Activated CD4-positive, alpha-beta memory T cell treated with anti-CD3 and anti-CD28 coated beads, Interleukin-2, amount 10 ng/mL, durations not matched to agents 7 days and 5 days (primary cell): ENCODE data around the gene GMCL2. TPM values are rescaled to one million over a fixed set of nuclear protein-coding genes. Genes with fewer than 3 reads are reported as not detected.

Experiments
- CTCF ChIA-PET: fragments of 350-600 bp; sonication (Branson Sonifier 250); formaldehyde crosslinking; loops from one replicate; lab custom pipeline; 2021; ENCODE audit warnings: antibody characterized with exemption, inconsistent platforms; lab: Charles Lee
- POLR2A ChIA-PET: fragments of 350-600 bp; sonication (Branson Sonifier 250); formaldehyde crosslinking; loops from one replicate; lab custom pipeline; 2021; ENCODE audit warnings: antibody characterized with exemption; lab: Charles Lee
- DNase-seq: peaks from one replicate; pipeline ENCODE4 v3.0.0-alpha.2; 2020
- H3K27ac Mint-ChIP-seq: one replicate; pipeline ENCODE4 v1.8.0; 2021; ENCODE audit warnings: mild to moderate bottlenecking, mixed read lengths
- H3K27me3 Mint-ChIP-seq: one replicate; pipeline ENCODE4 v1.8.0; 2021; ENCODE audit warnings: mixed read lengths
- H3K36me3 Mint-ChIP-seq: one replicate; pipeline ENCODE4 v1.8.0; 2021; ENCODE audit warnings: low read depth, mixed read lengths
- H3K4me1 Mint-ChIP-seq: one replicate; pipeline ENCODE4 v1.8.0; 2021; ENCODE audit warnings: mixed read lengths
- H3K4me3 Mint-ChIP-seq: one replicate; pipeline ENCODE4 v1.8.0; 2021; ENCODE audit warnings: mild to moderate bottlenecking, mixed read lengths
- H3K9me3 Mint-ChIP-seq: one replicate; pipeline ENCODE4 v1.8.0; 2021; ENCODE audit warnings: mixed read lengths
- total RNA-seq, 2 experiments: library from RNA; stranded (reverse); gene quantifications; one replicate each; pipeline ENCODE4 v1.2.3, GENCODE V29; 2021

GMCL2 gene
- total RNA-seq, 2 experiments from 2014 or later, result not detected

DNA sequence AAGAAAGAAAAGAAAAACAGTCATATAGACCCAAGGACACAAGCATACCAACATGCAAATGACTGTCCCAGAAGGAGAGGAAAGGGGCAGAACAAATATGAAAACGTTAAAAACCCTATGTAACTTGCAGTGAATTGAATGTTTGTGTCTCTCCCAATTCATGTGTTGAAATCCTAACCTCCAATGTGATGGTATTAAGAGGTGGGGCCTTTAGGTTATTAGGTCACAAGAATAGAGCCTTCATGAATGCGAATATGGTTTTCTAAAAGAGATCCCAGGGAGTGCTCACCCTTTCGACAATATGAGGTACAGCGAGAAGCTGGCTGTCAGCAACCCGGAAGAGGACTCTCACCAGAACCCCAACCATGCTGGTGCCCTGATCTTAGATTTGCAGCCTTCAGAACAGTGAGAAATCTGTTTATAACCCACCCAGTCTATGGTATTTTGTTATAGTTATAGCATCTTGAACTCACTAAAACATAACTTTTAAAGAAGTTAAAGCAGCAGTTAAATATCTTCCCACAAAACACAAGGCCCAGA, 31.1 kb upstream of the GMCL2 start:
- H3K4me1 Mint-ChIP-seq, result peaks cover 23% of the 10 kb centered on the region
- H3K4me3 Mint-ChIP-seq, result no peak overlapping the region
- H3K27ac Mint-ChIP-seq, result no peak overlapping the region
- peaks cover 70% of the 10 kb centered on the region for H3K36me3 Mint-ChIP-seq
- POLR2A ChIA-PET, result no interaction called here
- no peaks in the 10 kb centered on the region for H3K27me3 Mint-ChIP-seq
- CTCF ChIA-PET, result interaction anchor here (0.6 kb wide), 1 partner anchor 195 kb away, joined by 3 read pairs; no protein-coding TSS in a partner anchor
- no peak for DNase-seq
- no peaks in the 10 kb centered on the region for H3K9me3 Mint-ChIP-seq

DNA sequence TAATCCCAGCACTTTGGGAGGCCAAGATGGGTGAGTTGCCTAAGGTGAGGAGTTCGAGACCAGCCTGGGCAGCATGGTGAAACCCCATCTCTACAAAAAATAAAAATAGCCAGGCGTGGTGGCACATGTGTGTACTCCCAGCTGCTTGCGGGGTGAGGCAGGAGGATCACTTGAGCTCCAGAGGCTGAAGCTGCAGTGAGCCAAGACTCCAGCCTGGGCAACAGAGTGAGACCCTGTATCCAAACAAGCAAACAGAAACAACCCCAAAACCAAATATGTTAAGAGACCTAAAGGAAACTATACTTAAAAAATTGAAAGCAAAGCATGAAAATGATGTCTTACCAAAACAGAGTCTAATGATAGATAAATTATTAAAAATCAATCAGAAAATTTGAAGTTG, 29.6 kb upstream of the GMCL2 start:
- Mint-ChIP-seq H3K27me3 (no peaks in the 10 kb centered on the region), H3K9me3 (no peaks in the 10 kb centered on the region), H3K27ac (no peak overlapping the region), H3K36me3 (peaks cover 76% of the 10 kb centered on the region), H3K4me1 (peaks cover 16% of the 10 kb centered on the region), H3K4me3 (no peak overlapping the region)
- POLR2A ChIA-PET, result interaction anchor here (0.6 to 12.2 kb wide), 4 partner anchors 11 to 67 kb away, joined by 3 to 120 read pairs (median 45); partner anchors contain the start of genes HNRNPAB and PHYKPL
- DNase-seq, result no peak
- CTCF ChIA-PET, result no interaction called here

DNA sequence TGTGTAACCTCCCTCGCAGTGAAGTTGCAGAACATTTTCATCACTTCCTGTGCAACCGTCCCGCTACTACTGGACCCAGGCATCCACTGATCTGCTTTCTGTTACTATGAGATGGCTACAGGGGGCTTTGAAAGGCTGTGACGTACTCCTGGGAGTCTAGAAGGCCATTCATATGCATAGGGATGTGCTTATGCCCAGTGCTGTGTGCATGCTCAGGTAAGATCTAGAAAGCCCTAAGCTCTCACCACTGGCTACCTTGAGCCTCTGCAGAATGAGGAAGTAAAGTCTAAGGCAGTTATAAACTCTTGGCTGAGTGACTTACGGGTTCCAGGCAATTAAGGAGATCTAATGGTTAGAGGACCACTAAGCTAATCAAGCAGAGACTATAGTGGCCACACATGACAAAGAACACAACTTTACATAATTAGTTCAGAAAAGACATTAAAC, 28.9 kb upstream of the GMCL2 start:
- DNase-seq, result no peak
- CTCF ChIA-PET, result no interaction called here
- Mint-ChIP-seq H3K4me3 (no peak overlapping the region), H3K27ac (peak overlapping the region; percentile 54), H3K36me3 (peaks cover 76% of the 10 kb centered on the region), H3K27me3 (no peaks in the 10 kb centered on the region), H3K4me1 (peaks cover 10% of the 10 kb centered on the region), H3K9me3 (no peaks in the 10 kb centered on the region)
- POLR2A ChIA-PET, result interaction anchor here (1.1 to 12.2 kb wide), 3 partner anchors 10 to 15 kb away, joined by 3 to 120 read pairs (median 87); partner anchors contain the start of genes HNRNPAB and PHYKPL

DNA sequence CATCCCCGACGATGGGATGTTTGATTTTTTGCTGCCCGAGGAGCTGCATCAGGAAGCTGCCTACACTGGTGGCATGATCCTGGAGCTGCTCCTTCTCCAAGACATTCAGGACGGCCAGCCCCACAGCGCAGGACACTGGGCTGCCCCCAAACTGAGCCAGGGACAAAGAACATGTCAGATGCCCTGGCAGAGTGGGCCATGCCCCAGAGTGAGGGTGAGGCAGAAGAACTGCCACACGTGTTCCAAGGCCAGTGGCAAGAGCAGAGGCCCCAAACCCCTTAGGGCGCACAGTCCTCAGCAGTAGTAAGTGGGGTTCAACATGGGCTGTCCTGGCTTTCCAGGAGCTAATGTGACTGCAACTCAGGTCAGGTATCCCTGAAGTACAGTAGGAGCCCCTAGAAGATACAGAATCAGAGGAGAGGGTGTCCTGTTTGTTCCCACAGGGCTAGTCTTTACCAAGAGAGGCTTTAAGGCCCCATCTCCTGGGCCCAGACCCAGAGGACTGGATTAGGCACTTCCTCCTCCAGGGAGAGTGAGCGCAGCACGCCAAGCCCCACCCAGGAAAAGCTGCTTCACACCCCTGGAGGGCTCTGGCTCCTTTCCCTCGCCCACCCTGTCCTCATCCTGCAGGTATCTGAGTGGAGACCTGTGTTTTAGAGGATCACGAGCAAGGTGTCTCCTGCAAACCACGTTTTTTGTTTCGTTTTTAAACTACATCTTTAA, 28.3 kb upstream of the GMCL2 start:
- H3K36me3 Mint-ChIP-seq, result peaks cover 77% of the 10 kb centered on the region
- CTCF ChIA-PET, result no interaction called here

DNA sequence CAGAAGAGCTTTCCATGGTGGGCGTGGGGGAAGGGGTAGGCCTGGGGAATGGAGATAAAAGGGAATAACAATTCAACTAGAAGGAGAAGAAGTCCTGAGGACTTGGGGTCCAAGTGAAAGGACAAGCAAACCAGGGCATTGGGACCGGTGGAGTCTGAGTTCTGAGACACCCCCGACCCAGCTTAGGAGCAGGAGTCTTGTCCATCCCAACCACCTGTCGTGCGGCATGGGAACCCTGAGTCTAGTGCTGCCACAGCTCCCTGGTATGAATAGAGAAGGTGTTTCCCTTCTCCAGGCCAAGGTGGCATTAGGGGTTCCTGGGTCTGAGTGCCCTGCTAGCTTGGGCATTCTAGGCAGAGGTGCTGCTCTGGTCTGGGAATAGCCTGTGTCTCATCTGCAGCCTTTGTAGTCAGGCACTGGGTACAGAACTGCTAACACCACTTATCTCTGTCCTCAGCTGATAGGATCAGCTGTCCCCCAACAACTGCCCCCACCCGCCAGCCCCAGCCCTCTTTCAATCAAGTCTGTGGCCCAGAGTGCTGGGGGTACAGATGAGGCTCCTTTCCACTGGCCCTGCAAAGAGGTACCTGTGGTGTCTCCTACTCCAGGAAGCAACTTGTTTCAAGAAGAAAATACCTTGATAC, 27.1 kb upstream of the GMCL2 start:
- peaks cover 11% of the 10 kb centered on the region for H3K4me1 Mint-ChIP-seq
- peak overlapping the region; percentile 38 for H3K27ac Mint-ChIP-seq
- POLR2A ChIA-PET, result interaction anchor here (1.2 to 12.2 kb wide), 3 partner anchors 7 to 15 kb away, joined by 4 to 120 read pairs (median 87); partner anchors contain the start of genes HNRNPAB and PHYKPL
- no peaks in the 10 kb centered on the region for H3K27me3 Mint-ChIP-seq
- H3K9me3 Mint-ChIP-seq, result no peaks in the 10 kb centered on the region
- no peak for DNase-seq
- H3K36me3 Mint-ChIP-seq, result peaks cover 83% of the 10 kb centered on the region
- no peak overlapping the region for H3K4me3 Mint-ChIP-seq
- CTCF ChIA-PET, result interaction anchor here (2.1 kb wide), 1 partner anchor 21 kb away, joined by 4 read pairs; no protein-coding TSS in a partner anchor

More for the DNA sequence above, 28.3 kb upstream of the GMCL2 start:
- Mint-ChIP-seq H3K27me3 (no peaks in the 10 kb centered on the region), H3K9me3 (no peaks in the 10 kb centered on the region), H3K4me1 (peaks cover 6% of the 10 kb centered on the region), H3K4me3 (no peak overlapping the region), H3K27ac (no peak overlapping the region)
- POLR2A ChIA-PET, result interaction anchor here (5.6 to 12.2 kb wide), 2 partner anchors 10 to 14 kb away, joined by 87 to 120 read pairs; partner anchors contain the start of genes HNRNPAB and PHYKPL
- DNase-seq, result no peak

DNA sequence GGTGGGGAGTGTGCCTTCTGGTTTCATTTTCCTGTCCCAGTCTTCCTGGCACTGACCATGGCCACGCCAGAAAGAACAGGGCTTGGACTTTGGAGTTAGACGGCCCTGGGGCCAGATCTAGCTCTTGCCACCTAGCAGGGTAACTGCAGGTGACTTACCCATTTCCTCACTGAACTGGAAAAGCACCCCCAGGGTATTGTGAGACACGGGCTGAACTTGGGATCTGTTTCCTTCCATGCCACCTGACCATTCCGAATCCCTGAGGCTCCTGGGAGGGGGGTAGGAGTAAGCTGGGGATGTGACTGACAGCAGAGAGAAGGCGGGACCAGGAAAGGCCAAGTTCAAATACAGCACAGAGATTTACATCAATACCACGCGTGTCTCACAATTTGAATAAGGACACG, 26.6 kb upstream of the GMCL2 start:
- H3K9me3 Mint-ChIP-seq, result no peaks in the 10 kb centered on the region
- no peaks in the 10 kb centered on the region for H3K27me3 Mint-ChIP-seq
- H3K27ac Mint-ChIP-seq, result peak overlapping the region; percentile 38
- POLR2A ChIA-PET, result interaction anchor here (1.2 to 12.2 kb wide), 3 partner anchors 8 to 15 kb away, joined by 4 to 120 read pairs (median 87); partner anchors contain the start of genes HNRNPAB and PHYKPL
- CTCF ChIA-PET, result interaction anchor here (2.1 kb wide), 1 partner anchor 21 kb away, joined by 4 read pairs; no protein-coding TSS in a partner anchor
- no peak overlapping the region for H3K4me3 Mint-ChIP-seq
- no peak for DNase-seq
- peaks cover 84% of the 10 kb centered on the region for H3K36me3 Mint-ChIP-seq
- H3K4me1 Mint-ChIP-seq, result peaks cover 15% of the 10 kb centered on the region

DNA sequence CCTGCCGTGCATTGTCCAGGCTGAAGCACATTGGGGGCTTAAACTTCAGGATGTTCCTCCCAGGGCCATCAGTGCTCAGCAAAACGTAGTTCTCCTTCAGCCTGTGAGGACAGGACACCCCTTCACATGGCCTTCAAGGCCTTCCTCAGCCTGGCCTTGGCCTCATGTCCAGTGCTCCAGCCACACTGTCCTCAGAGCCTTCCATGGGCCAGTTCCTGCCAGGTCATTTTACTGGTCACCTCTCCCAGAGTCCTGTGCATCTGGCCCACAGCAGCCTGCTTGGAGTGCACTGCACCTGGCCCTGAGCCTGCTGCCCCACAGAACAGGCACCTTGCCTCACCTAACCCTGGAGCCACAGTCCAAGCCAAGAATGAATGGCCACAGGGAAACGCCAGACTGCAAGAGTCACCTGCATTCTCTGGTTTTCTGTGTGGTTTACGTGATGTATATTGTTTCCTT, 25.9 kb upstream of the GMCL2 start:
- no peak for DNase-seq
- POLR2A ChIA-PET, result interaction anchor here (1.1 to 12.2 kb wide), 5 partner anchors 7 to 26 kb away, joined by 3 to 120 read pairs (median 6); partner anchors contain the start of genes HNRNPAB and PHYKPL
- Mint-ChIP-seq H3K27ac (no peak overlapping the region), H3K4me1 (peaks cover 18% of the 10 kb centered on the region), H3K27me3 (no peaks in the 10 kb centered on the region), H3K9me3 (no peaks in the 10 kb centered on the region), H3K36me3 (peaks cover 83% of the 10 kb centered on the region), H3K4me3 (no peak overlapping the region)
- CTCF ChIA-PET, result interaction anchor here (2.1 kb wide), 1 partner anchor 22 kb away, joined by 4 read pairs; no protein-coding TSS in a partner anchor

DNA sequence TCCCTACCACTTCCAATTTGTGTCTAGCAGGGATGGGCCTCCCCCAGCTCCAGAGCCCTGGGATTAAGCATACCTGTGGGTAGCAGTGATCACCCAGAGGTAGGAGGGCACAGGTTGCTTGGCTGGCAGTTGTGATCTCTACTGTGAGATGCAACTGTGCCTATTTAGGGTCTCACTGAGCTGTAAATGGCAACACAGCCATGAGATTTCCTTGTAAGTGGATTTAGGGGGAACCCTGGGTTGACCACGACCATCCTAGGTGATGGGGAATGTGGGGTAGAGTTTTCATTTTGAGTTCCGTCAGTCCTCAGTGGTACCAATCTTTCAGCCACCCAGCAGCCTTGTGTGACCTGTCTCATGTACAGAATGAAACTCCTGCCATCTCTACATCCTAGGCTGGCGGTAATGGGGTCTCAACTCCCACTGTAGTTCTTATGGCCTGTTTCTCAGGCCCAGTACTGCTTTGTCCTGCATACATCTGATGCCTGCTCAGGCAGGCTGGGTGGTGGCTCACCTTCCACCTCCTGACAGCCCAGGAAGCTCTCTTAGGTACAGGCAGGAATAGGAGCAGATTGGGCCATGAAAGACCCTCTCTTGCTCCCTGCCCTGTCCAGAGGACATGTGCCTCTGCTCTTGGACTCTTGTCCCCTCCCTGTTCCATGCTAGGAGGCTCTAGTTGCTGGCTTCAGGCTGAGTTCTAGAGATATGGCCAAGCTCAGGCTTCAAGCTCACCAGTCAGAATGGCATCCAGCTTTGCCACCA, 25.3 kb upstream of the GMCL2 start:
- peak overlapping the region; percentile 26 for H3K27ac Mint-ChIP-seq
- ChIA-PET CTCF (no interaction called here), POLR2A (interaction anchor here (1.1 to 12.2 kb wide), 4 partner anchors 7 to 26 kb away, joined by 3 to 120 read pairs (median 46); partner anchors contain the start of genes HNRNPAB and PHYKPL)
- peaks cover 24% of the 10 kb centered on the region for H3K4me1 Mint-ChIP-seq
- H3K9me3 Mint-ChIP-seq, result no peaks in the 10 kb centered on the region
- no peak overlapping the region for H3K4me3 Mint-ChIP-seq
- H3K36me3 Mint-ChIP-seq, result peaks cover 86% of the 10 kb centered on the region
- no peaks in the 10 kb centered on the region for H3K27me3 Mint-ChIP-seq
- no peak for DNase-seq

DNA sequence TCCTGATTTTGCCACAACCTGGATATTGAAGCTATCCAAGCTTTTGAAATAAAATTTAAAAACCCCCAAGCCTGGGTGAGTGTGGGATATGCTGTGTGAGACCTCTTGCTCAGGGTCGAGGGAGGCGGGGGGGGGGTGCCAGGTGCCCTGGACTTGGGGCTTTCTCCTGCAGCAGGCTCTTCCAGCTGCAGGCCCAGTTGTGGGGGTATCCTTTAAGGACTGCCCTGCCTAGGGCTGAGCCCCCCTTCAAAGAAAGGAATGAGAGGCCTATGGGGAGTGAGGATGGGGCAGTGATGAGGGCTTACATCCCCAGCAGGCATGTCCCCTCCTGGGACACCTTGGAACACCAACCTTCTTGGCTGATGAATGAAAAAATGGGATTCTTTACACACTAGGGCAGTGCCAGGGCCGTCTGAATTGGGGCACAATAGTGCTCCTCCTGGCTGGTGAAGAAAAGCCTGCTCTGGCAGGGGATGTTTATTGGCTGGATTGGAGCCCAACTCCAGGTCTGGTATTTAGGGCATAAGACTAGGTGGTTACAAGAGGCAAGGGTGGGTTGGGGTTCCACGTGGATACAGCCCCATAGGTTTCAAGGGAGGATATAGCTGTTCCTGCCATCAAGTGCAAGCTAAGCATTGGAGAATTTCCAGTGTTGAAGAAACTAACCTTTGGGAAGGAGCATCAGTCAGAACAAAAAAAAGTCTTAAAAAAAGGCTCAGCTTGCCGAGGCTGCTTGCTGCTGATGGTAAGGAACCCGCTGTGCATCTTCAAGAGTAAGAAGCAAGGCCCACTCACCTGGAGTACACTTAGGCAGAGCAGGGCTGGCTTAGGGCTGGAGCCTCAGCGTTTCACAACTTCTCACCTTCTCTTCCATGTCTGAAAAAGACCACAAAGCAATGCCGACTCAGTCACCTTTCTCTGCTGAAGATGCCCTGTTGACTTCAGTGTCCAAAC, 24.2 kb upstream of the GMCL2 start:
- POLR2A ChIA-PET, result interaction anchor here (0.6 to 12.2 kb wide), 5 partner anchors 9 to 58 kb away, joined by 3 to 120 read pairs (median 3); partner anchors contain the start of gene PHYKPL

DNA sequence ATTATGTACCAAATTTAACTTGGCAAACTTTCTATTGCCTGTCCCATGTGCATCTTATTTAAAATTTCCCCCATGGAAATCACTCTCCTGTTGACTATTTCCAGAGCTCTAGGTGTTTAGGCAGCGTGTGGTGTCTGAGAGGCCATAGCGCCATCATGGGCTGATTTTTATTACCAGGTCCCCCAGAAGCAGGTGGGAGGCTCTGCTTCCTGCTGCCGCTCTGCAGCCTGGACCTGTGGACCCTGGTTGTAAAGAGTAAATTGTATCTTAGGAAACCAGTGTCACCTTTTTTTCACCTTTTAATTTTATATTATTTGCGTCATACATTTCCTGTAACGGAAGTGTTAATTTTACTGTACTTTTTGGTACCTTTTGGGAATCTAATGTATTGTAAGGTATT, 23.5 kb upstream of the GMCL2 start:
- POLR2A ChIA-PET, result interaction anchor here (0.6 to 12.2 kb wide), 4 partner anchors 9 to 57 kb away, joined by 3 to 120 read pairs (median 3); partner anchors contain the start of gene PHYKPL
- CTCF ChIA-PET, result no interaction called here
- no peaks in the 10 kb centered on the region for H3K9me3 Mint-ChIP-seq
- no peak overlapping the region for H3K27ac Mint-ChIP-seq
- no peaks in the 10 kb centered on the region for H3K27me3 Mint-ChIP-seq
- peaks cover 38% of the 10 kb centered on the region for H3K4me1 Mint-ChIP-seq
- H3K36me3 Mint-ChIP-seq, result peaks cover 93% of the 10 kb centered on the region
- no peak for DNase-seq
- H3K4me3 Mint-ChIP-seq, result no peak overlapping the region

More for the DNA sequence above, 24.2 kb upstream of the GMCL2 start:
- no peak for DNase-seq
- CTCF ChIA-PET, result no interaction called here
- H3K4me1 Mint-ChIP-seq, result peaks cover 33% of the 10 kb centered on the region
- peaks cover 91% of the 10 kb centered on the region for H3K36me3 Mint-ChIP-seq
- H3K27me3 Mint-ChIP-seq, result no peaks in the 10 kb centered on the region
- H3K9me3 Mint-ChIP-seq, result no peaks in the 10 kb centered on the region
- H3K4me3 Mint-ChIP-seq, result no peak overlapping the region
- peak overlapping the region; percentile 26 for H3K27ac Mint-ChIP-seq

DNA sequence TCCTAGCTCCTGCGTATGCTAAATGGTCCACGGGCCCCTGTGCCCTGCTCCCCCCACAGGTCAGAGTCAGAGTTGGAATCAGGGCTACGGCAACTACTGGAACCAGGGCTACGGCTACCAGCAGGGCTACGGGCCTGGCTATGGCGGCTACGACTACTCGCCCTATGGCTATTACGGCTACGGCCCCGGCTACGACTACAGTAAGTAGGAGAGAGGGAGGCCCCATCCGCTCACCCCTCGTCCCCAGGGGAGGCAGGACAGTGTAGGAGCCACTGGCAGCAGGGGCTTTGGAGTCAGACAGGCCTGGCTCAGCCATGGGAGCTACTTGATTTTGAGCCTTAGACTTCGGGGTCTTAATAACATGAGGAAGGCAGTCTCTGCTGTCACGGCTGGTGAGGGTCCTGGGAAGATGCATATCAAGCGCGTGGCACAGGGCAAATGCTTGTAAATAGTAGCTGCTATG, 22.9 kb upstream of the GMCL2 start:
- Mint-ChIP-seq H3K36me3 (peaks cover 94% of the 10 kb centered on the region), H3K4me3 (no peak overlapping the region), H3K9me3 (no peaks in the 10 kb centered on the region), H3K4me1 (peaks cover 38% of the 10 kb centered on the region), H3K27ac (no peak overlapping the region), H3K27me3 (no peaks in the 10 kb centered on the region)
- ChIA-PET CTCF (no interaction called here), POLR2A (interaction anchor here (1.2 to 12.2 kb wide), 3 partner anchors 8 to 19 kb away, joined by 3 to 120 read pairs (median 3); partner anchors contain the start of gene PHYKPL)
- DNase-seq, result no peak
